ENCODE results near the gene TEAD4.

The TEAD4 gene

GRCh38 chr12:2924019-2924418 is 35.2 kb upstream of the TEAD4 start:
- Histone ChIP-seq H3K9ac (no peak overlapping the region), H3K4me3 (IDR thresholded peaks at IDR 0.05; ENCODE audit: insufficient read depth, low read depth, low read length) (no peak overlapping the region), H4K20me1 (ENCODE audit: insufficient read depth) (no peaks in the 10 kb centered on the region), H3K4me1 (ENCODE audit: low read depth, poor library complexity, severe bottlenecking) (no peaks in the 10 kb centered on the region), H2AFZ (ENCODE audit: low read depth) (no peak overlapping the region), H3K36me3 (ENCODE audit: insufficient read depth) (no peaks in the 10 kb centered on the region), H3K79me2 (ENCODE audit: insufficient read depth, low read depth) (no peaks in the 10 kb centered on the region), H3K4me2 (no peak overlapping the region), H3K27ac (no peak overlapping the region), H3K27me3 (ENCODE audit: insufficient read depth, low read depth) (no peaks in the 10 kb centered on the region)
- TF ChIP-seq CTCF (conservative IDR thresholded peaks at IDR 0.05; ENCODE audit: low read depth, low read length): no peak

DNA sequence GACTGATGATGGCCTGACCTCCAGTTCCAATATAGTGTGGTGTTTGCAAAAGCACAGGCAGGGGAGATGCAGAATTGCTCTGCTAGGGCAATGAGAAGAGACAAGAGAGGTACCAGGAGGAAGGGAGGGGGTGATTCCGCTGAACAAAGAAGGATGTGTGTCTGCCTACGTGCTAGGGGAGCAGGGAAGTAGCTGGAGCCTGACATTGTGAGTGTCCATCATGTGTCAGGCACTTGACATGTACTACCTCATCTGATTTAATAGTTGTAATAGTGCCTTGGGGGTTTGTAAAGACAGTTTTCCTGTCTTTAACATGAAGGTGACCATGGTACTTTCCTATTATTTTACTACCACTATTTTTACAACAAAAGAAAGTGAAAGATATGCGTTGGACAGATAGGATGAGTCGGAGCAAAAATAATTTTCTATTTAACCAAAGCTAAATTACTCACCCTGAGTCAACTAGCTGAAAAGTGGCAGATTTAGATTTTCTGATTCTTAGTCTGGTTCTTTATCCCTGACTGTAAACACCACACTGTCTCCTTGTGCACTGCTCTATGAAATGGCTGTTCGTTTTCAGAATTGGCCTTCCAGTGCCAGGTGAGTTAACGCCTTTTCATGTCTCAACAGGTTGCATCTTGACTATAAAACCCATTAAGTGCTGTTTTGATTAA is 33.7 kb upstream of the TEAD4 start:
- Histone ChIP-seq H3K4me2 (no peak overlapping the region), H3K27ac (no peak overlapping the region), H3K9ac (no peak overlapping the region)

DNA sequence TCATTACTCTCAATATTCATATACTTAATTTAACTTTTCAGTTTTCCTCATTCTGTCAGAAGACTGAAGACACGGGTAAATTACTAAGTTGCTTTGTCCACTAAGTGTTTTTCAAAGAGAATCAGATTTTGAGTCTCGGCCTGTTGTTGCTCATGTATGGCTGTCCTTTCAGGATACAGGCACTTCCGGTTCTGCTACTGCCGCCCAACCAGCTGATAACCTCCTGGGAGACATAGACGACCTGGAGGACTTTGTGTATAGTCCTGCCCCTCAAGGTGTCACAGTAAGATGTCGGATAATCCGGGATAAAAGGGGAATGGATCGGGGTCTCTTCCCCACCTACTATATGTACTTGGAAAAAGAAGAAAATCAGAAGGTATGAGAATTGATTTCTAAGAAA is 28.3 kb upstream of the TEAD4 start:
- H3K79me2 ChIP-seq (ENCODE audit: insufficient read depth, low read depth): no peaks in the 10 kb centered on the region
- H2AFZ ChIP-seq (ENCODE audit: low read depth): no peak overlapping the region
- no peaks in the 10 kb centered on the region for H3K4me1 ChIP-seq (ENCODE audit: low read depth, poor library complexity, severe bottlenecking)
- no peaks in the 10 kb centered on the region for H3K27me3 ChIP-seq (ENCODE audit: insufficient read depth, low read depth)
- H3K27ac ChIP-seq: no peak overlapping the region
- H3K4me3 ChIP-seq (IDR thresholded peaks at IDR 0.05; ENCODE audit: insufficient read depth, low read depth, low read length): no peak overlapping the region
- no peaks in the 10 kb centered on the region for H3K36me3 ChIP-seq (ENCODE audit: insufficient read depth)
- no peak overlapping the region for H3K4me2 ChIP-seq
- H4K20me1 ChIP-seq (ENCODE audit: insufficient read depth): no peaks in the 10 kb centered on the region
- H3K9ac ChIP-seq: no peak overlapping the region
- TF ChIP-seq CTCF (conservative IDR thresholded peaks at IDR 0.05; ENCODE audit: low read depth, low read length): no peak

More for the DNA sequence above, 33.7 kb upstream of the TEAD4 start:
- Histone ChIP-seq H3K4me1 (ENCODE audit: low read depth, poor library complexity, severe bottlenecking) (no peaks in the 10 kb centered on the region), H3K27me3 (ENCODE audit: insufficient read depth, low read depth) (no peaks in the 10 kb centered on the region), H3K79me2 (ENCODE audit: insufficient read depth, low read depth) (no peaks in the 10 kb centered on the region), H2AFZ (ENCODE audit: low read depth) (no peak overlapping the region), H3K4me3 (IDR thresholded peaks at IDR 0.05; ENCODE audit: insufficient read depth, low read depth, low read length) (no peak overlapping the region), H4K20me1 (ENCODE audit: insufficient read depth) (no peaks in the 10 kb centered on the region), H3K36me3 (ENCODE audit: insufficient read depth) (no peaks in the 10 kb centered on the region)
- no peak for TF ChIP-seq CTCF (conservative IDR thresholded peaks at IDR 0.05; ENCODE audit: low read depth, low read length)

GRCh38 chr12:2933586-2933985 is 25.6 kb upstream of the TEAD4 start:
- Histone ChIP-seq H3K27me3 (ENCODE audit: insufficient read depth, low read depth) (no peaks in the 10 kb centered on the region), H2AFZ (ENCODE audit: low read depth) (no peak overlapping the region), H3K4me1 (ENCODE audit: low read depth, poor library complexity, severe bottlenecking) (no peaks in the 10 kb centered on the region), H3K4me2 (no peak overlapping the region), H3K79me2 (ENCODE audit: insufficient read depth, low read depth) (no peaks in the 10 kb centered on the region), H3K9ac (no peak overlapping the region), H3K36me3 (ENCODE audit: insufficient read depth) (no peaks in the 10 kb centered on the region), H3K4me3 (IDR thresholded peaks at IDR 0.05; ENCODE audit: insufficient read depth, low read depth, low read length) (no peak overlapping the region), H4K20me1 (ENCODE audit: insufficient read depth) (no peaks in the 10 kb centered on the region), H3K27ac (no peak overlapping the region)
- no peak for TF ChIP-seq CTCF (conservative IDR thresholded peaks at IDR 0.05; ENCODE audit: low read depth, low read length)

Measured in KMS-11 (cell line).